HG02610 (cell line): ENCODE measurements around the gene TRIM28.

Source experiments
- ATAC-seq: cut with Tn5 transposase; IDR thresholded peaks from one replicate; pipeline ENCODE4 v1.9.1; 2021; ENCODE audit warnings: mild to moderate bottlenecking, moderate library complexity; ENCODE audit not compliant: unreplicated experiment

TRIM28 gene

GRCh38 chr19:58547323-58548312 lies 3.8 kb downstream of the TRIM28 start:
- ATAC-seq, result no peak

- no peak for ATAC-seq
These were observed 5.2 kb downstream of the TRIM28 start for GRCh38 chr19:58548859-58549663.

- ATAC-seq, result no peak
These were observed 5.9 kb downstream of the TRIM28 start for GRCh38 chr19:58549664-58550361.

- no peak for ATAC-seq
These were observed 6.7 kb downstream of the TRIM28 start for GRCh38 chr19:58550362-58551122.

- no peak for ATAC-seq
These were observed 7.2 kb downstream of the TRIM28 start for GRCh38 chr19:58551123-58551497.

- ATAC-seq, result no peak
These were observed 8.0 kb downstream of the TRIM28 start for GRCh38 chr19:58551577-58552471.

- no peak for ATAC-seq
These were observed 8.8 kb downstream of the TRIM28 start for GRCh38 chr19:58552655-58553054.

- ATAC-seq, result no peak
These were observed 10.1 kb downstream of the TRIM28 start for GRCh38 chr19:58553799-58554493.

GRCh38 chr19:58554494-58555368 lies 10.9 kb downstream of the TRIM28 start, which contains the start of gene CHMP2A:
Gene CHMP2A, minus strand, starts transcription at chr19:58555105. Its CDS starts 893 bp downstream, at chr19:58554212.
- peak; percentile 28 for ATAC-seq

- no peak for ATAC-seq
These were observed 11.6 kb downstream of the TRIM28 start for GRCh38 chr19:58555369-58555885.

- no peak for ATAC-seq
These were observed 12.2 kb downstream of the TRIM28 start for GRCh38 chr19:58555920-58556621.

GRCh38 chr19:58556622-58557220 lies 12.9 kb downstream of the TRIM28 start:
- ATAC-seq, result no peak

GRCh38 chr19:58557221-58558065 lies 13.6 kb downstream of the TRIM28 start:
- ATAC-seq, result no peak

GRCh38 chr19:58558066-58558622 lies 14.3 kb downstream of the TRIM28 start, which contains the start of gene UBE2M:
Gene UBE2M, minus strand, starts transcription at chr19:58558611. Its CDS starts 230 bp downstream, at chr19:58558381.
- peak; percentile 0 for ATAC-seq

- ATAC-seq, result peak; percentile 48
These were observed 14.9 kb downstream of the TRIM28 start for GRCh38 chr19:58558623-58559274.
